LoVo (cell line): Measurements from ENCODE around the gene INTS3.
"Not testable (repeated sequence)": the region's sequence is repeated elsewhere in the genome, so short reads cannot be mapped to it uniquely, and the experiment has no call there.

Experiments used
- DNase-seq: peaks from one replicate; pipeline ENCODE4 v3.0.0-alpha.2; 2016; ENCODE audit warnings: low spot score

INTS3 gene

GRCh38 chr1:153752571-153753195, 24.8 kb downstream of the INTS3 start:
- no peak for DNase-seq

GRCh38 chr1:153754266-153754665, 26.4 kb downstream of the INTS3 start:
- DNase-seq = no peak

DNA sequence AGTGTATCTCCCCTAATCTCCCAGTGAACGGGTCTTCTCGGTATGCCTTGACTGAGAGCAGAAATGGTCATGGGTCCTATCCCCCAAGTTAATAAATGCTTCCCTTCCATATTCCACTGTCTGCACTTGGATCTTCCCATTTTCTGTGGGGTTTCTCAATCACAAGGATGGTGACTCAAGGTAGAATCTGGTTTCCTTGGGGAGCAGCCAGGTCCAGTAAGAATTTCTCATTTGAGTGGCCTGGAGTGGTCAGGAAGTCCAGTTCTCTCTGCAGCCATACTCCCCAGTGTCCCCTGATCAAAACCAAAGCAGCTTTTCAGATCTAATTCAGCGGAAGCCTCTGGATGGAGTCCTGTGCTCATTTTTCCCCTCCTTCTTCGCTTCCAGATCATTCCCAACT, 32.6 kb downstream of the INTS3 start:
- no peak for DNase-seq

GRCh38 chr1:153763365-153764225, 35.7 kb downstream of the INTS3 start:
- no peak for DNase-seq

GRCh38 chr1:153764310-153764709, 36.5 kb downstream of the INTS3 start:
- no peak for DNase-seq

- DNase-seq = not testable (repeated sequence)
Measured at GRCh38 chr1:153766663-153767062, 38.8 kb downstream of the INTS3 start.

DNA sequence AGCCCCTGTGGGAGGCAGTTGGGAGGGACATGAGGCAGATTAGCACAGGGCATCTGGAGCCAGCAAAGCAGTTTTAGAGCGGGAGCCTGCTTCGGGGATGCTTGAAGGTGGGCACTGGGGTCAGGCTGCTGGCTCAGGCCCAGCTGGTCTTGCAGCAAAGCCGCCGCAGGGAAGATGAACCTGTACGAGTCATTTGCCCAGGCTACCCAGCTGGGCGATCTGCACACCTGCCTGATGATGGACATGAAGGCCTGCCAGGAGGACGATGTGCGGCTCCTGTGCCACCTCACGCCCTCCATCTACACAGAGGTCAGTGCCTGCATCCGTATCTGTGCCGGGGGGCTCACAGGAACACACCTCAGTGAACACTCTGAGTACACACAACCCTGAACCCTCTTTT, 39.7 kb downstream of the INTS3 start:
- DNase-seq = no peak

- DNase-seq = no peak
Measured at GRCh38 chr1:153768316-153769181, 40.7 kb downstream of the INTS3 start.

DNA sequence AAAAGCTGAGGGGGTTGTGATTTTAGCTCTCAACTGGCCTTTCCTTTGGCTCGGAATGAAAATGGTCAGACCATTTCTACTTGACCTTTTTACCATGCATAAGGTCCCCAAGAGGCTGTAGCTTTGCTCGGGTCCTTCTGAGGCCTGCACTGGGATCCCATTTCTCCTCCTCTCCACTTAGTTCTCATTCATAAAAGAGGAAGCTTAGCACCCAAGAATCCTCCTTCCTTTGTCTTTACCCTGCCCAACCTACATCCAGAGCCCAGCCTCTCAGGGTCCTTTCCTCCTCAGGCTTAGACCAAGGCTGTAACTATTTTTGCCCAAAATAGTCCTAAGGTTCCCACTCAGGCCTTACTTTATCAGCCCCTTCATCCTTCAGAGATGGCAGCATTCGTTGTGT, 41.4 kb downstream of the INTS3 start:
- DNase-seq = no peak

GRCh38 chr1:153770797-153771196, 42.9 kb downstream of the INTS3 start:
- no peak for DNase-seq

DNA sequence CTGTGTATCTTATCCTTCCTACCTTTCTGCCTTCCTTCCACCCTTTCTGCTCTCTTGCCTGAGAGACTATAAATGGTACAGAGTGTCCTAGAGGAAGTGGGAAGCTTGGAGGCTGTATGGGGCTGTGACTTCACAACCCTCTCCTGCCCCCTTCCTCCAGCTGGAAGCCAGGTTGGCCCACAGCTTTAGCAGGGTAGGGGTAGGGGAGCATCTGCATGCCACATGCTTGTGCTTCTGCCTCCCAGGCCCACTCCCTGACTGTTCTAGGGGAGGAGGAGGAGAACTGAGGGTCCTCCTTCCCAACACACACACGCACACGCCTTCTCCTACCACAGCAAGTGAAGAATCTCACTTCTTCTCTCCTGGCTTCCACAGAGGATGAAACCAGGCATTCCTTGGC, 43.4 kb downstream of the INTS3 start:
- no peak for DNase-seq

- DNase-seq = no peak
Measured at GRCh38 chr1:153771841-153772593, 44.2 kb downstream of the INTS3 start.

DNA sequence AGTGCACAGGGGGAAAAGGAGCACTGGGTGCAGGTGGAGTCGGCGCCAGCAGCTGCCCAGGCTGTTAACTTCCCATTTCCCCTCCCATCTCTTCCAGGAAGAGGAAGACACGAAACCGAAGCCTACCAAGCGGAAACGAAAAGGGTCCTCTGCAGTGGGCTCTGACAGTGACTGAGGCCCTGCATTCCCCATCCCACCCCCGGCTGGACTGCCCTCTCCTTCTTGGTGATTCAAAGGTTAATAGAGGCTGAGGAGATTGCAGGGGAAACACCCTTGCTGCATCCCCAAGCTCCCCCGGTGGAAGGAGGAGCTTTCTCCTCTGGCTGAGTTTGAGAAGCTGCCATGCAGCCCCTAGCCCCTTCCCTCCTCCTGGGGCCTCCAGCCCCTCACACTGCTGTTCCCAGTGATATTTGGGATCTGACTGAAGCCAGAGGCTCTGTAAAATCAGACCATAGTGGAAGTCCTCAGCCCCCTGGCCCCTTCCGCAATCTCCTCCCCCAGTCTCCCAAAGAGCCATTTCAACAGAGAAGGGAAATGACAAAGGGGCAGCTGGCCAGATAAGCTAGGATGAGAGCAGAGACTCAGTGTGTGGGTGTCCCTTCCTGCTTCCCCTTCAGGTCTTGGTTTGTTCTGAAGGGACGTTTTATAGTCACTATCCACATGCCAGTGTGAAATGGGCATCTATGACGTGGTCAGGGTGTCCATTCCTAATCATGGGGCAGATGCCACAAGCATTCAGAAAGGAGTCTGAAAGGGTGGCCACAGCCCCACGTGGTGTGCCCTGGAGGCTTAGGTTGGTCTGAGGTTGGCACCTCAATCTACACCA, 45.5 kb downstream of the INTS3 start:
- no peak for DNase-seq

- no peak for DNase-seq
Measured at GRCh38 chr1:153774026-153774595, 46.3 kb downstream of the INTS3 start.

DNA sequence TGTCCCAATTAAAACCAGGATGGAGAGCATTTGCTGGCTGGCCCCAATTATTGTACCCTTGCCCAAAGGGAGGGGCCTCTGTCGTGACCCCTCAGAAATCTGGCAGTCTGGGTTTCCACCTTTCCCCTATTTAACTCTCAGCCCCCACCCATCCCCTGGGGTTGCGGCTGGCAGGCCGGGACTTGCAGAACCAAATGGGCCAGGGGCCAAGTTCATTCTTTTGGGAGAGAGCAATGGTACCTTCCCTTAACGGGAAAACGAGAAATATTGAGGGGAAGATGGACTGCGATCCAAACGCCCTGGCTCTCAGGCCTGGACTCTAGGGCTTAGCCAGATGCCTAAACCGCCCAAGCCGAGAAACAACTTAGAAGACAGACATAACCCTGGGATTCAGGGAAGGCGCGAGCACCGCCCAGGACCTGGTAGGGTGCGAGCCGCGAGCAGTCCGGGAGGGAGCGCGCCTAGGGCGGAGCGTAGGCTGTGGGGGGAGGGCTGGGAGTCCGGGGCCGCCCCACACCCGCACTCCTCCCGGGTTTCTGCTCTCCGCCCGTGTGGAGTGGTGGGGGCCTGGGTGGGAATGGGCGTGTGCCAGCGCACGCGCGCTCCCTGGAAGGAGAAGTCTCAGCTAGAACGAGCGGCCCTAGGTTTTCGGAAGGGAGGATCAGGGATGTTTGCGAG, 47.1 kb downstream of the INTS3 start, which contains the start of gene SLC27A3:
TSS of gene SLC27A3 (plus strand) at position 628 of the 678 bp plus-strand sequence. CDS start 91 bp downstream, outside the sequence.
- DNase-seq = no peak

- DNase-seq = peak; percentile 75
Measured at GRCh38 chr1:153775458-153776327, 47.8 kb downstream of the INTS3 start.

GRCh38 chr1:153776352-153776751, 48.5 kb downstream of the INTS3 start:
- DNase-seq = no peak

DNA sequence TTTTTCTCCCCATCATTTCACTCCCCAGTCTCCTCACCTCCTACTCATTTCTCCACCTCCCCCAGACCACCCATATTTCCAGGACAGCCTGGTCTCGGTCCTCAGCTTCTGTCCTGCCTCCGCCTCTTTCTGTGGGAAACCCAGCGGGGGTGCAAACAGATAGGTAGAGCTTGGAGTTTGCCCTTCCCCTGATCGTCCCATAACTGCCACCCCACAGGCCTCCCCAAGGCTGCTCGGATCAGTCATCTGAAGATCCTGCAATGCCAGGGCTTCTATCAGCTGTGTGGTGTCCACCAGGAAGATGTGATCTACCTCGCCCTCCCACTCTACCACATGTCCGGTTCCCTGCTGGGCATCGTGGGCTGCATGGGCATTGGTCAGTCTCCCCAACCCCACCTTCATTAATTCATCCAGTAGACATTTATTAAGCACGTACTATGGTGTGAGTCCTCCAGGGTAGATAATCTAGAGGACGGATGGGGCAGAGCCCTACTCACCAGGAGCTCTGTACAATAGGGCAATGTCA, 49.1 kb downstream of the INTS3 start:
- no peak for DNase-seq

GRCh38 chr1:153777648-153778047, 49.8 kb downstream of the INTS3 start:
- no peak for DNase-seq
